Limb (tissue), 2 donors: Measurements from ENCODE around the gene TMEM31.

Source experiments
- DNase-seq, 2 donors: peaks; one replicate each; pipeline ENCODE4 v3.0.0-alpha.2; 2016; ENCODE audit errors: extremely low spot score in 2 of 2

TMEM31 gene

DNA sequence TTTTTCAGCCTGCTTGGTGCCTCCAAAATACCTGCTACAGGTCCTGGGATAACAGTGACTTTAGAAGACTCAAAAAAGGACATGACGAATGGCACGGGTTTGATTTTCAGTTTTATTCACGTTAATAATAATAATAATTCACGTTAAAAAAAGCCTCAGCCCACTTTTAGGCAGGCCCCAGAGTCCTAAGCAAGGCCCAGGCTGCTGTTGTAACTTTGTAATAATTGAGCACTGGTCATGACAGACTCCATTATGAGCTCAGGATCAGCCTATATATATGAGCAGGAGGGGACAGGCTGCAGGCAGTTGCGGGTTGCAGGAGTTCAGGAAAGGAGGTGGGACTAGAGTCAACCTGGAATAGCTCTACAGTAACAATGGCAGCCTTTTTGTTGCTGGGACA, at the start of gene TMEM31:
TSS of gene TMEM31 (plus strand) at position 301 of the 400 bp plus-strand sequence. CDS start 1,350 bp downstream, outside the sequence.
- DNase-seq: no peak

DNA sequence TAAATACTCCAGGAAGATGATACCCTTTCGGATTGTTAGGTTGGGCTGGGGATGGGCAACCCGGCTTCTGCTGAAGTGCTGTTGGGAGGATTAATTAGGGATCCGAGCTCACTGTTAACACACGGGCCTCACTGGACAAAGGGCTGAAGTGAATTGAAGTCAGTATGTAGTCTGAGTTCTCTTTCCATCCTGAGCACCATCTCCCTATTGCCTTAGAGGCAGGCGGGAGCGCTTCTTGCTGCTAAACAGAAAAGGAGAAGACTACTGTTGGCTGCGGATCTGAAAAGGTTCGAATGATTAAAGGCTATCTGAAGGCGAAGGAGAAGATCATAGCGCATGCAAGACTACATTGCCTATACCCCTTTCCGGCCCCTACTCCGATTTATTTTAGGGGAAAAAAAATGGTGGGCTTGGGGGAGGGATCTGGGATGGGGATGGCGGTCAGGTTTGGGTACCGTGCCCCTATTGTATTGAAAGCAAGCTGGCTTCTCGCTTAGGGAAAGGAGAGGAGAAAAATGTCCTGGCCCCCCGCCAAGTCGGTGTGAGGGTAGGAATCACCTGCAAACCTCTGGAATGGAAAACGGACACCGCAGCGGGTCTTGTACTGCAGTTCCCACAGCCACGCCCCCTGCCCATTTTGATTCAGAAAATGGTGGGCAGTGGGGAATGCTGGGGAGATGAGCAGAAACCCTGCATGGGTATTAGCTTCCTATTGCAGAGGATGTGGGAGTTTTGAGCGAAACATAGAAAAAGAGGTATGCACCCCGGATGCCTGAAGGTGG, 46.5 kb upstream of the TMEM31 start:
- peak in 1 of 2 donors; percentile 32 for DNase-seq

- DNase-seq: no peak
Measured at GRCh38 chrX:103666202-103667107, 44.3 kb upstream of the TMEM31 start.

GRCh38 chrX:103669745-103670144, 41.0 kb upstream of the TMEM31 start:
- no peak for DNase-seq

GRCh38 chrX:103674531-103675454, 35.9 kb upstream of the TMEM31 start:
- DNase-seq: no peak

- no peak for DNase-seq
Measured at GRCh38 chrX:103678199-103678993, 32.3 kb upstream of the TMEM31 start.

DNA sequence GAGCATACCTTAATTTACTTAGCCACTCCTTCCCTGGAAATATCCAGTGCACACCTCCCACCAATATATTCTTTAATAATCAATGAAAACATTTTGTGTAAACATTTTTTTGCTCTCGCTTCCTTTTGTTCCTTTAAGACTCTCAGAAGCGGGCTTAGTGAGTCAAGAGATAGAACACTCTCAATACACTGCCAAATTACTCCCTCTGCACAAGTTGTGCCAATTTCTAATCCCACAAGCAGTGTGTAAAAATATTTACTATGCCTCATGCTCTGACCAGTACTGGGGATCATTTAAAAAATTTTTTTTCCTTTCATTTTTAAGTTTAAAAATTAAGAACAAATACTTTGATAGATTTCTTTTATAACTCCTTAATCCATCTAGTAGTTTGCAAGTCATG, 29.3 kb upstream of the TMEM31 start:
- no peak for DNase-seq

DNA sequence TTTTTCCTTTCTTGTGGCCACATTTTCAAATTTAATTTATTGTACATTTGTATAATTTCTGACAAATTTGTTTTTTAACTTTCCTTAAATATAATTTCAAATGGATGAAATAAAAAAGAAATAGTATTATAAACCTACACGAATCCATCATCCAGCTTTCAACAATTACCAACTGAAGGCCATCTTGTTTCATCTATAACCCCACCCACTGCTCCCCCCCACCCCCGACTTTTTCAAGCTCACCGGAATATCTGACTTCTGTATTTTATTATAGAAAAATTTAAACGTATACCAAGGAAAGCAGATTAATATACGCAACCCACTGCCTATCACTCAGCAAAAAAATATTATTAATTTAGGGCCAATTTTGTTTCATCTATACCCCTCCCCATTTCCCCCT, 25.3 kb upstream of the TMEM31 start:
- DNase-seq: peak in 1 of 2 donors; percentile 40

GRCh38 chrX:103686199-103687072, 24.3 kb upstream of the TMEM31 start, which contains the start of gene MORF4L2:
MORF4L2 (minus strand) TSS chrX:103686699; CDS start chrX:103677027, 9,672 bp downstream.
- peak; percentile 87 to 92 for DNase-seq

DNA sequence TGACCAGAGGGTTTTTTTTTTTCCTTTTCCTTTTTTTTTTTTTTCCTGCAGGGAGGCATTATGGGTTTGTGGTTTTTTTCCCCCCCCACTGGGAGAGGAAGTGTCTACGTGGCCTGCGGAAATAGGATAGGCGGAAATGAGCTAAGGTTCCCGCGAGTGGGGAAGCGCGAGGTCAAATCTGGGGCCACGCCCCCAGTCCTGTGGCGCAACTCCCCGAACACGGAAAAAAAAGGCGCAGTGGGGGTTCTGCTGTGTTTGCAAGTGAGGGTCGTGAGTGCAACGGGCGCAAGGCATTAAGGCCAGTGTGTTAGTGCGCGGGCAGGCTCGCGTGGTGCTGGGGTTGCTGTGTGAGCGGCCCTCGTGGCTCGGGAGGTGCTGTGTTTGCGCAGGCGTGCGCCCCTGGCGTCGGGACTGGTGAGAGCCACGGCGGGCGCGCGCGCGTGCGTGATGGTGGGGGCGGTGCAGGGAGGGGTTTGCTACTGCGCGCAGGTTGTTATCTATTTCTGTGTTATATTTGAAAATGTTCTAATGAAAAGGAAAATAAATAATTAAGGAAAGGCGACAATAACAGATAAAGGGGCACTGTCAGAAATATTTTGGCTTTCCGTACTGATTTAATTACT, 23.5 kb upstream of the TMEM31 start:
- peak; percentile 80 to 91 for DNase-seq

DNA sequence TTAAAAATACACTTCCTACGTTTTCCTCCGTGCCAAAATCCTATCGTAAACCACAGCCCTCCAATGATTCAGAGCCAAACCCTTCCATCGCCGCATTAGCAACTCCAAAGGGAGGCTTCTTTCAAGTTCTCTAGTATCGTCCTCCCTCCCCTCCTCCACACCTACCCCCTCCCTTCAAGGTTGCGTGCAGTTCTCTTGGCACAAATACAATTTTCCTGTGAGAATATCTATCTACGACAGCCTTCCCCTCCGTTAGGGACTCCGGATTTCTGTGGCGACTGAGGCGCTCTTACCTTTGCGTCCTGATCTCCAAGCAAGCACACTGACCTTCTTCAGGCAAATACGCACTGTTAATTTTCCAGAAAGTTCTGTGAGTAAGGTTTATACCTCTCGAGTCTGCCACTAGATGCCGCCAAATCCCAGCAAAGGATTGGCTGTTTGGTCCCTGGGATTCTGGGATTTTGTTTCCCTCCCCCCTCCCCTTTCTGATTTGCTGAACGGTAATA, 23.0 kb upstream of the TMEM31 start:
- DNase-seq: peak; percentile 83 to 84

DNA sequence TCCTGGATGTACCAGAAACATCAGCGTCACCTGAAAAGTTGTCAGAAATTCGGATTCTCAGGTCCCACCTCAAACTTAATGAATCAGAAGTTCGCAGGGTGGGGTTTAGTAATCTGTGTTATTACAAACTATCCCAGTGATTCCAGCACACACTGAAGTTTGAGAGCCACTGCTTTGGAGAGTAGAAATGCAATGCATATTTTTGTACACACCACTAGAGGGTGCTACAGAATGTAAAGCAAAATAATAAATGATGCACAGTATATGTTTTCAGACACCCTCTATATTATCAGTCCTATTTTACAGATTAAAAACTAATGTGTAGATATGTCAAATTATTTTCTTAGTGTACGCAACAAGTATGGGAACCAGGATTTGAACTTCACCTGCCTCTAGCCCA, 21.8 kb upstream of the TMEM31 start:
- peak in 1 of 2 donors; percentile 62 for DNase-seq

DNA sequence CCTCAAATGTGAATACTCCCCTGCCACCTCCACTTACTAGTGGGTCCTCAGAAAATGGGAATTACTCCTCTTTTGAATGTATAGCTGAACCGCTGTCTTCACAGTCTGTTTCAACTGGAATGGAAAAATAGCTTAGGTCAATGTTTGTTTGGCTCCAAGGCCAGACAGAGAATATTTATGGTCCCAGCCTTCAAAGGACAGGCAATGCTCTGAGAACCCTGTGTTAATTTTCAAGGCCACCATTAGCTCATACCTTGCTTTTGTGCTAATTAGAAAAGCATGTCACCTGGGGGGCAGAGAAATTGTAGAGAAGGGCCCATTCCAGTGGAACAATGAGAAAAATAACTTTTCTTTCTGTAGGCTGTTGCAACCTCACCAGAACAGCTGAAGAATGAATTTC, 19.6 kb upstream of the TMEM31 start:
- no peak for DNase-seq

DNA sequence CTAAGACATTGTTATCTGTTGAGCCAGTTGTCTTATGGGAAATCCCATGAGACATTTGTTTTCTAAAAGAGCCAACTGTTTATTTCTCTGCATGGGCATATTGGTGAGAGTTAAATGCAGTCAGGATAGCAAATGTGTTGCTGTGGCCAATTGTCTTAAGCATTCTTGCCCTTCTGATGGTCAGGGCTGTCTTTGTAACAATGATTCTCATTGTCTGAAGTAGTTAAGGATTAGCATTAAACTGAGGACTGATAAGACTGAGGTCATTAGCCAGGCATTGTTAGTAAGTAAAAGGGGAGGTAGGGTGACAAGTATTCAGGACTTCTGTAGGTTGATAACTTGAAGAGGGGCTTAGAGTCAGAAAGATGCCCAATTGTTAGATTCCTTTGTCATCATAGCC, 13.0 kb upstream of the TMEM31 start:
- no peak for DNase-seq

DNA sequence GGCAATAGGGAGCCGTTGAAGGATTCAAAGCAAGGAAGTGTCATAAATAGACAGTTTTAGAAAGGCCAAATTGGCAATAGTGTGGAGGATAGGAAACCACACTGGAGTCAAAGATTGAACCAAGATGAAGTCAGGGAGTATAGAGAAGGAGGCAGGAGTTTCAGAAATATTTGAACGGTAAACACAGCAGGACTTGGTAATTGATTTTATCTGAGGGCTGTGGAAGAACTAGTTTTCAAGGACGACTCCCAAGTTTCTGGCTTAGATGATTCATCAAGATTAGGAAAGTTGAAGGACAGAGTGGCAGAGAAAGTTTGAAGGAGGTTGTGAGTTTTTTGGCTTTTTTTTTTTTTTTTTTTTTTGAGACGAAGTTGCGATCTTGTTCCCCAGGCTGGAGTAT, 11.5 kb upstream of the TMEM31 start:
- no peak for DNase-seq

- no peak for DNase-seq
Measured at GRCh38 chrX:103704863-103705262, 5.8 kb upstream of the TMEM31 start.

GRCh38 chrX:103716962-103717361, 6.3 kb downstream of the TMEM31 start:
- DNase-seq: no peak

DNA sequence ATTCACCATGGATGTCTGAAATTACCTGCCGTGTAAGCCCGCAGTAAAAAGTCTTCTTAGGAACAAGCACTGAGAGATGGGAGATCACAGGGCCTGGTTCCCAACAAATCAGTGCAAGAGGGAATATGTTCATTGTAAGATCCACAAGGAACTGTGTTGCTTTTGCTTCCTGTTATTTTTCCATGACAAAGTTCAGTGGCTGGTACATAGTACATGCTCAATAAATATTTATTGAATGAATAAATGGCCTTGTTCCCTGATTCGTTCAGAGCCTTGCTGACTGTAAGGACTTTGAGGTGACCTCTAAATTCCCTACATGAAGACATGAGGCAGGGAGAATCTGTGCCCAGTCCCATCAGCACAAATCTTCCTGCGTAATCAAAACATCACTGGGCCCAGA, 7.4 kb downstream of the TMEM31 start:
- no peak for DNase-seq

- DNase-seq: no peak
Measured at GRCh38 chrX:103722505-103722904, 11.8 kb downstream of the TMEM31 start.
